Central memory CD4-positive, alpha-beta T cell (primary cell): ENCODE results near the gene STAT5B.

Experiments used
- DNase-seq: peaks from one replicate; pipeline ENCODE4 v3.0.0; 2022

Gene STAT5B

GRCh38 chr17:42169351-42169750, 106.8 kb downstream of the STAT5B start:
- no peak for DNase-seq

DNA sequence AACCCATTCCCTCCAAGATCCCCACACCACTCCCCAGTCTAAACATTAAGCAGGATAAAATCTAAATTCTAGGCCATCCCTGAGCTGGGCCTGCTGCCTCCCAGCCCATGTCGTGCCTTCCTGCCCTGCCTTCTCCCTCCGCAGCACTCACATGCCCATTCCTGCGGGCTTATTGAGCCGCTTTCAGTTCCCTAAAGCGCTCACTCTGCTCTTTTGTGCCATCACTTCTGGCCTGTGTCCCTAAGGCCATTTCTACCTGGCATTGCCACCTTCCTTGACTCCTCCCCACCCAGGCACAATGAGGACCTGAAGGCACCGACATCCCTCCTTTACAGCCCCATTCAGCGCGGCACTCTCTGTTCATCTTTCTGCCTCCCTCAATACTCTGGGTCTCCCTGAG, 108.4 kb downstream of the STAT5B start:
- no peak for DNase-seq

DNA sequence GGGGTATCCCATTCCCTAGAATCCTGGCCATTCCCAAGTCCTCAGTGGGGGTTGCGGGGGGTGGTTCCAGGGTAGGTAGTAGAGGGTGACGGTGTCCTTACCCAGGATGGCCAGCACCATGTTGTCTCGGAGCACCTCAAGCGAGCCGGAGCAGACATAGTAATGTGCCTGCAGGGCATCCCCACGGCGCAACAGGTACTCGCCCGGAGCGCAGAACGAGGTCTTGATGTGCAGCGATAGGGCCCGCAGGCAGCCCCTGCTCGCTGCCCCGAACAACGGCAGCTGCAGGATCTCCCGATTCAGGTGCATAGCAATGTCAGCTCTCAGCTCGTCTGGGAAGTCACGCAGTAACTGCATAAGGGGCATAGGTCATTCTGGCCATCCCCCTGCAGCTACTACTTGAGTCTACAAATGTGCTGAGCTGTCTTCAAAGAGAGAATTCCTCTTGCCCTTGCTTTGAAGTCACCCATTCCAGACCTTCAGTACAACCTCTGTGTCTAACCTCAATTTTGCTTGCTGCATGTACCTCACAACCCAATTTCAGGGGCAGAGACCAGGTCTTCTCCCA, 109.9 kb downstream of the STAT5B start:
- DNase-seq, result no peak

DNA sequence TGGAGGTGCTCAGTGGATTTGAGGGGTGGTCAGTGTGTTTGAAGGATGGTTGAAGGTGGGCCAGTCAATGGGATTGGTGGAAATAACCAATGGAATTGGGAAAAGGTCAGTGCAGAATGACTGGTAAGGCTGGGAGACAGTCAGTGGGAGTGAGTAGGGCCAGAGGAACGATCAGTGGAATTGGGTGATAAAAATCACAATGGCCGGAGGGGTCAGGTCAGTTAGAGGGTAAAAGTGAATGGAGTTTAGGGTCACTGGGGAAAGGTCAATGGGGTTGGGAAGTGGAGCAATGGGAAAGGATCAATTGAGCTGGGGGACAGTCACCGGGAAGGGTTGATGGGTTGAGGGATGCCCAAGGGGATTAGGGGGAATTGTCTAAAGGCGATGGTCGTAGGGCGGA, 110.4 kb downstream of the STAT5B start:
- no peak for DNase-seq

DNA sequence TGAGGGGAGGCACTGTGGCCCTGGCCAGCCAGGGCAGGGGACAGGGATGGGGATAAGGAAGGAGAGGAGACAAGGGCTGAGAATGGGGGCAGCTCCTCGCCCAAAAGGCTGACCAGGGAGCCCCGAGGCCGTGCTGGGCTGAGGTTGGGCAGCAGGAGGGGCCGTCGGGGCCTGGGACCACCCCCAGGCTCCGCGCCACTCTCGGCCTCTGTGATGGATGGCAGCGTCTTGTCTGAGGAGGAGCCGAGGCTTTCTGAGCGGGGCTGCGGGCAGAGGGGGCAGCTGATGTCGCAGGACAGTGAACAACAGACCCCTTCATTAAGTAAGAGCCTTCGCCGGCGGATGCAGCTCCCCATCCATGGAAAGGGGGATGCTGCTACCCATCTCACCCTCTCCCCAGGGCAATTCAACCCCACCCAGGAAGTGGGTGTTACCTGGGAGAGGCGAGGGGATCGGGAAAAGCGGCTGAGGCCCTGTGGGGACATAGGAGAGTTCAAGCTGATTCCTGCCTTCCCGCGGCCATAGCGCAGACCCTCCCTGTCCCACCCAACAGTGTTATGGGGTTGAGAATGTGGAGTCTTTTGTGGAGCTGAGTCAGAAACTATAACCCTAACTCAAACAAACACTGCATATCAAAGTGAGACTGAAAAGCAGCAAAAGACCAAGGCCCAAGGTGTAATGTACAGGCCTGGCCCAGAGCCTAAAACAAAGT, 112.3 kb downstream of the STAT5B start:
- DNase-seq, result no peak

GRCh38 chr17:42163113-42163512, 113.1 kb downstream of the STAT5B start:
- DNase-seq, result no peak

- DNase-seq, result no peak
These were observed 115.7 kb downstream of the STAT5B start for GRCh38 chr17:42160531-42160910.

- no peak for DNase-seq
These were observed 116.2 kb downstream of the STAT5B start for GRCh38 chr17:42159796-42160530.

GRCh38 chr17:42155614-42156045, 120.6 kb downstream of the STAT5B start:
- DNase-seq, result no peak

GRCh38 chr17:42153919-42154742, 122.1 kb downstream of the STAT5B start:
- DNase-seq, result no peak
